ENCODE data around the gene ARSJ.
"Not testable (repeated sequence)": the region's sequence is repeated elsewhere in the genome, so short reads cannot be mapped to it uniquely, and the experiment has no call there.

DNA sequence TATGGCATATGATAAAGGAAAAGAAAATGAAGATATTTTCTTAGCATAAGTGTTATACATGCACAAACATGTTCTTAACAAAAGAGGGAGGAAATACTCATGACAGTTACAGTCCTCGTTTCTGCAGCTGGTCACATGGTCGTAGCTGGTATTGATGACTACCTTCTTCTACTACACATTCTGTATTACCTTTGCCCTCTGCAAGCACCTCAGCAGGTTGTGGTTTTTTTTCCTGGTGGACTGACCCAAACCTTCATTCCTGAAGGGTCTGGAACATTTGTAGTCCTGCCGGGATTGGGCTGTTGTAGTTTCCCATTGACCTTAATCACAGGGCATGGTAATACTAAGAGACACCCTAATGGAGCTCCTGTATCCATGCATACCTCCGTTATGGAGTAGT lies 54.7 kb downstream of the ARSJ start:
- TF ChIP-seq, protein P1, sequence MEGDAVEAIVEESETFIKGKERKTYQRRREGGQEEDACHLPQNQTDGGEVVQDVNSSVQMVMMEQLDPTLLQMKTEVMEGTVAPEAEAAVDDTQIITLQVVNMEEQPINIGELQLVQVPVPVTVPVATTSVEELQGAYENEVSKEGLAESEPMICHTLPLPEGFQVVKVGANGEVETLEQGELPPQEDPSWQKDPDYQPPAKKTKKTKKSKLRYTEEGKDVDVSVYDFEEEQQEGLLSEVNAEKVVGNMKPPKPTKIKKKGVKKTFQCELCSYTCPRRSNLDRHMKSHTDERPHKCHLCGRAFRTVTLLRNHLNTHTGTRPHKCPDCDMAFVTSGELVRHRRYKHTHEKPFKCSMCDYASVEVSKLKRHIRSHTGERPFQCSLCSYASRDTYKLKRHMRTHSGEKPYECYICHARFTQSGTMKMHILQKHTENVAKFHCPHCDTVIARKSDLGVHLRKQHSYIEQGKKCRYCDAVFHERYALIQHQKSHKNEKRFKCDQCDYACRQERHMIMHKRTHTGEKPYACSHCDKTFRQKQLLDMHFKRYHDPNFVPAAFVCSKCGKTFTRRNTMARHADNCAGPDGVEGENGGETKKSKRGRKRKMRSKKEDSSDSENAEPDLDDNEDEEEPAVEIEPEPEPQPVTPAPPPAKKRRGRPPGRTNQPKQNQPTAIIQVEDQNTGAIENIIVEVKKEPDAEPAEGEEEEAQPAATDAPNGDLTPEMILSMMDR (IDR thresholded peaks at IDR 0.05) = not testable (repeated sequence)
- not testable (repeated sequence) for TF ChIP-seq POLR2AphosphoS5 (IDR thresholded peaks at IDR 0.05); POLR2A (IDR thresholded peaks at IDR 0.05; ENCODE audit: low read depth)

Data from esophagus muscularis mucosa (tissue), 3 donors.